HEK293 (cell line): ENCODE measurements around the gene APOB.

Experiments
- CTCF ChIA-PET: fragments of 350-600 bp; formaldehyde crosslinking; extraction: SDS; loops from one replicate; lab custom pipeline; 2021; ENCODE audit warnings: antibody characterized with exemption; lab: Yijun Ruan, JAX
- POLR2A ChIA-PET: fragments of 300-600 bp; formaldehyde crosslinking; extraction: SDS; loops from one replicate; lab custom pipeline; 2020; ENCODE audit warnings: antibody characterized with exemption, inconsistent platforms; lab: Yijun Ruan, JAX
- H3K27ac ChIP-seq: fragments of 200-500 bp; sonication (Bioruptor generic); 2 replicates; pipeline ENCODE4 v1.5.1; 2014; ENCODE audit warnings: low read depth, low read length, control low read depth, inconsistent platforms; ENCODE audit errors: extremely low read depth
- H3K36me3 ChIP-seq, 2 experiments: fragments of 200-500 bp in 1 of 2; sonication (Bioruptor generic) in 1 of 2; 1 replicate in 1 of 2; 2 replicates in 1 of 2; pipeline ENCODE4 v1.5.1; 2014 to 2017; ENCODE audit warnings: inconsistent platforms in 2 of 2, low read length in 2 of 2; ENCODE audit not compliant: control insufficient read depth in 2 of 2, insufficient read depth in 1 of 2
- H3K4me1 ChIP-seq: fragments of 200-500 bp; sonication (Bioruptor generic); 2 replicates; pipeline ENCODE4 v1.5.1; 2014; ENCODE audit warnings: mild to moderate bottlenecking, low read length, inconsistent platforms; ENCODE audit not compliant: control insufficient read depth, insufficient read depth
- H3K4me3 ChIP-seq: 2 replicates; pipeline ENCODE4 v1.5.1; 2011; ENCODE audit warnings: low read depth, mild to moderate bottlenecking, control low read depth, low read length, moderate library complexity
- H3K9me3 ChIP-seq: fragments of 200-500 bp; sonication (Bioruptor generic); 2 replicates; pipeline ENCODE4 v1.5.1; 2014; ENCODE audit warnings: low read depth, low read length, inconsistent platforms; ENCODE audit not compliant: control insufficient read depth, insufficient read depth
- FEZF1 ChIP-seq: fragments of 450-650 bp; formaldehyde crosslinking; IDR thresholded peaks from 2 replicates; pipeline ENCODE4 v1.5.1; 2016; ENCODE audit warnings: missing biosample characterization, missing genetic modification characterization
- GLI4 ChIP-seq: fragments of 450-650 bp; formaldehyde crosslinking; IDR thresholded peaks from 2 replicates; pipeline ENCODE4 v1.5.1; 2016; ENCODE audit warnings: missing biosample characterization, missing genetic modification characterization
- PBX3 ChIP-seq: sonication (generic); formaldehyde crosslinking; IDR thresholded peaks from 2 replicates; pipeline ENCODE4 v1.8.1; 2022; ENCODE audit warnings: mild to moderate bottlenecking, moderate library complexity, missing genetic modification reagents
- PRDM6 ChIP-seq: fragments of 450-650 bp; formaldehyde crosslinking; IDR thresholded peaks from 2 replicates; pipeline ENCODE4 v1.5.1; 2017; ENCODE audit warnings: missing biosample characterization, missing genetic modification characterization
- WT1 ChIP-seq: fragments of 450-650 bp; formaldehyde crosslinking; IDR thresholded peaks from 2 replicates; pipeline ENCODE4 v1.5.1; 2016; ENCODE audit warnings: missing biosample characterization, missing genetic modification characterization
- ZBTB26 ChIP-seq: fragments of 450-650 bp; formaldehyde crosslinking; optimal IDR thresholded peaks from 2 replicates; pipeline ENCODE3; 2016; ENCODE audit warnings: missing biosample characterization, mild to moderate bottlenecking, missing genetic modification characterization
- ZBTB44 ChIP-seq: fragments of 450-650 bp; IDR thresholded peaks from 2 replicates; pipeline ENCODE4 v1.5.1; 2018; ENCODE audit warnings: missing biosample characterization, mild to moderate bottlenecking, missing genetic modification characterization
- ZFP69B ChIP-seq: fragments of 450-650 bp; formaldehyde crosslinking; IDR thresholded peaks from 2 replicates; pipeline ENCODE4 v1.5.1; 2016; ENCODE audit warnings: missing biosample characterization, missing genetic modification characterization
- ZIC2 ChIP-seq: fragments of 450-650 bp; formaldehyde crosslinking; IDR thresholded peaks from 2 replicates; pipeline ENCODE4 v1.5.1; 2016; ENCODE audit warnings: missing biosample characterization, missing genetic modification characterization
- ZNF10 ChIP-seq: fragments of 450-650 bp; formaldehyde crosslinking; IDR thresholded peaks from 2 replicates; pipeline ENCODE4 v1.5.1; 2017; ENCODE audit warnings: missing biosample characterization, missing genetic modification characterization
- ZNF16 ChIP-seq: fragments of 450-650 bp; formaldehyde crosslinking; IDR thresholded peaks from 2 replicates; pipeline ENCODE4 v1.5.1; 2016; ENCODE audit warnings: low read depth, missing biosample characterization, missing genetic modification characterization
- ZNF2 ChIP-seq: fragments of 450-650 bp; formaldehyde crosslinking; IDR thresholded peaks from 2 replicates; pipeline ENCODE4 v1.5.1; 2016; ENCODE audit warnings: missing biosample characterization, missing genetic modification characterization
- ZNF214 ChIP-seq: fragments of 450-650 bp; formaldehyde crosslinking; IDR thresholded peaks from 2 replicates; pipeline ENCODE4 v1.5.1; 2017; ENCODE audit warnings: missing biosample characterization, mild to moderate bottlenecking, missing genetic modification characterization, borderline replicate concordance
- ZNF292 ChIP-seq: fragments of 450-650 bp; formaldehyde crosslinking; IDR thresholded peaks from 2 replicates; pipeline ENCODE4 v1.5.1; 2016; ENCODE audit warnings: low read depth, missing biosample characterization, missing genetic modification characterization, borderline replicate concordance
- ZNF335 ChIP-seq: fragments of 450-650 bp; formaldehyde crosslinking; conservative IDR thresholded peaks from 2 replicates; pipeline ENCODE4 v1.5.1; 2016; ENCODE audit warnings: missing biosample characterization, missing genetic modification characterization
- ZNF350 ChIP-seq: fragments of 450-650 bp; formaldehyde crosslinking; IDR thresholded peaks from 2 replicates; pipeline ENCODE4 v1.5.0; 2017; ENCODE audit warnings: missing biosample characterization, mild to moderate bottlenecking, missing genetic modification characterization
- ZNF426 ChIP-seq: fragments of 450-650 bp; formaldehyde crosslinking; IDR thresholded peaks from 2 replicates; pipeline ENCODE4 v1.5.1; 2017; ENCODE audit warnings: missing biosample characterization, missing genetic modification characterization, mild to moderate bottlenecking, inconsistent platforms, moderate library complexity
- ZNF529 ChIP-seq: fragments of 450-650 bp; formaldehyde crosslinking; IDR thresholded peaks from 2 replicates; pipeline ENCODE4 v1.5.1; 2017; ENCODE audit warnings: missing genetic modification characterization, missing biosample characterization; ENCODE audit not compliant: insufficient replicate concordance
- ZNF600 ChIP-seq: fragments of 450-650 bp; formaldehyde crosslinking; IDR thresholded peaks from 2 replicates; pipeline ENCODE4 v1.5.1; 2016; ENCODE audit warnings: missing biosample characterization, missing genetic modification characterization
- ZNF704 ChIP-seq: fragments of 450-650 bp; formaldehyde crosslinking; IDR thresholded peaks from 2 replicates; pipeline ENCODE4 v1.5.1; 2016; ENCODE audit warnings: missing biosample characterization, missing genetic modification characterization
- ZNF843 ChIP-seq: fragments of 450-650 bp; formaldehyde crosslinking; IDR thresholded peaks from 2 replicates; pipeline ENCODE4 v1.5.1; 2016; ENCODE audit warnings: missing biosample characterization, missing genetic modification characterization

The APOB gene

GRCh38 chr2:20994130-20994529 is 49.7 kb downstream of the APOB start:
- TF ChIP-seq GLI4 (tag by site-specific recombination), result no peak
- POLR2A ChIA-PET, result no interaction called here
- CTCF ChIA-PET, result interaction anchor here (0.7 kb wide), 1 partner anchor 32 kb away, joined by 3 read pairs; no protein-coding TSS in a partner anchor
- Histone ChIP-seq H3K9me3 (no peaks in the 10 kb centered on the region), H3K27ac (no peak overlapping the region), H3K36me3 (no peaks in the 10 kb centered on the region), H3K4me3 (no peak overlapping the region), H3K4me1 (no peaks in the 10 kb centered on the region)

GRCh38 chr2:20992201-20992711 is 51.6 kb downstream of the APOB start:
- CTCF ChIA-PET, result interaction anchor here (0.9 kb wide), 1 partner anchor 30 kb away, joined by 5 read pairs; no protein-coding TSS in a partner anchor
- no peak for TF ChIP-seq ZNF292 (tag by site-specific recombination)
- no peak for TF ChIP-seq ZNF335
- no peak for TF ChIP-seq ZNF529 (tag by site-specific recombination)
- no peak for TF ChIP-seq ZNF350 (tag by site-specific recombination)
- no peak for TF ChIP-seq ZNF10
- TF ChIP-seq FEZF1, result no peak
- no peak for TF ChIP-seq ZNF600 (tag by site-specific recombination)
- no peak for TF ChIP-seq ZFP69B
- TF ChIP-seq ZBTB26 (tag by site-specific recombination), result no peak
- no peak for TF ChIP-seq ZNF214 (tag by site-specific recombination)
- TF ChIP-seq ZBTB44, result no peak
- no peak for TF ChIP-seq ZNF2 (tag by site-specific recombination)
- TF ChIP-seq ZNF426, result no peak
- no peak for TF ChIP-seq ZNF16 (tag by site-specific recombination)
- H3K27ac ChIP-seq, result no peak overlapping the region
- no peaks in the 10 kb centered on the region for H3K9me3 ChIP-seq
- POLR2A ChIA-PET, result no interaction called here
- H3K4me3 ChIP-seq, result no peak overlapping the region
- no peaks in the 10 kb centered on the region for H3K36me3 ChIP-seq
- H3K4me1 ChIP-seq, result no peaks in the 10 kb centered on the region

GRCh38 chr2:20990442-20991430 is 53.1 kb downstream of the APOB start:
- ChIA-PET POLR2A (no interaction called here), CTCF (no interaction called here)
- Histone ChIP-seq H3K4me3 (no peak overlapping the region), H3K36me3 (no peaks in the 10 kb centered on the region), H3K4me1 (no peaks in the 10 kb centered on the region), H3K27ac (no peak overlapping the region), H3K9me3 (no peaks in the 10 kb centered on the region)
- TF ChIP-seq ZNF843 (tag by site-specific recombination), result no peak
- no peak for TF ChIP-seq PBX3 (CRISPR knock-in tag)
- 0 out of 2 replicates have a peak, but pooled peaks have one; percentile 28 for TF ChIP-seq PRDM6
- TF ChIP-seq WT1 (tag by site-specific recombination), result no peak
- peak; percentile 71 for TF ChIP-seq ZIC2
- no peak for TF ChIP-seq ZNF704
